Bronchial epithelial cell (primary cell): Measurements from ENCODE around the gene KCP. TPM values are rescaled to one million over a fixed set of nuclear protein-coding genes. Genes with fewer than 3 reads are reported as not detected.

Experiments used
- DNase-seq: peaks from one replicate; pipeline ENCODE4 v3.0.0-alpha.2; 2010; ENCODE audit warnings: low read depth
- FAIRE-seq: peaks from 2 replicates; lab custom pipeline; 2011; peaks lifted over from hg19 to GRCh38; lab: Jason Lieb, UNC
- H3K27me3 ChIP-seq: 2 replicates; pipeline ENCODE4 v1.5.1; 2011; ENCODE audit warnings: low read length; ENCODE audit not compliant: control insufficient read depth, insufficient read depth
- H3K36me3 ChIP-seq: 2 replicates; pipeline ENCODE4 v1.5.1; 2011; ENCODE audit warnings: low read length; ENCODE audit not compliant: control insufficient read depth, insufficient read depth
- H3K4me3 ChIP-seq: 2 replicates; pipeline ENCODE4 v1.5.1; 2011; ENCODE audit warnings: mild to moderate bottlenecking, low read depth, low read length, control low read depth
- CTCF ChIP-seq: IDR thresholded peaks from 2 replicates; pipeline ENCODE4 v1.5.1; 2011; ENCODE audit warnings: mild to moderate bottlenecking, moderate library complexity, low read length, control low read depth, inconsistent platforms; ENCODE audit not compliant: insufficient read depth, severe bottlenecking
- total RNA-seq: library from RNA; depleted of rRNA; stranded (reverse); fragments of >200 nt; gene quantifications from 2 replicates; pipeline ENCODE4 v1.2.1, GENCODE V29; 2014

KCP gene
- total RNA-seq, 1 donor from 2014 or later, result 0.53 TPM

GRCh38 chr7:128932862-128933179, 22.3 kb upstream of the KCP start:
- FAIRE-seq, result no peak
- no peak for TF ChIP-seq CTCF
- Histone ChIP-seq H3K36me3 (no peaks in the 10 kb centered on the region), H3K4me3 (no peak overlapping the region), H3K27me3 (no peaks in the 10 kb centered on the region)
- DNase-seq, result no peak

DNA sequence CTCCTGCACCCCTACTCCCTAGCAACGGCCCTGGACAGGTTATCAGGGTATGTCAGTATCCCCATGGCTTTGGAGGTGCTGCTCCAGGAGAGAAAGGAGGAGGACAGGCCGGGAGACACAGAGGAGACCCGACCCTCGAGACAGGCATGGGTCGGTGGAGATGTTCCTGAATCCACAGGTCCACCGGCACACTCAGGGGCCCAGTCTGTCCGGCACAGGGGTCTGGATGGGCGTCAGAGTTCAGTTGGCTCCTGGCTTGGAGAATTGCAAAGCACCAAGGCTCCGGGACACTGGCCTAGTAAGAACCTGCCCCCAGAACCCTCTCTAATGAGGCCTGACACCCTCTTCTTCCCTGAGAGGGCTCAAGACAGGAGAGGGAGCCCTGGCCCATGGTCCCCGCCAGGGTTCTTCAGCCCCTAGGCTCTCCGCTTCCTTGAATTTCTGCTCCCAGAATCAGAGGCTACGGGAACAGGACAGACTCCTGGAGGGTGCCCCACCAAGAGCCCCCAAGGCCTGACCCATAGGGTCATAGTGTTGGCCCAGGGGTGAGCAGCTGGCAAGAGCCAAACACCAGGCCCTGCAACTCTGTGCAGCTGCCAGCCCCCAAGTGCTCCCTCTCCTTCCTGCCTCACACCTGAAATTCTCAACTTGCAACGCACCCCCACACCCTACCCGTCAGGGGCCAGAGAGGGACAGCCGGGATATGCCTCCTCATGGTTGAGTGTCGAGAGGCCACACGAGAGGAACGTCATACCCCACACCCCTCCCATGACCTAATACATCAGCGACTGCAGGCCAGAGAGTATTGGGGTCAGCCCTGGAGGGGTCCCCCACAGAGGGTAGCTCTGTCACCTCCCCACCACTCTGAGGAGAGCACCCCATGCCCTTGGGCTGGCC, 21.7 kb upstream of the KCP start:
- H3K27me3 ChIP-seq, result no peaks in the 10 kb centered on the region
- FAIRE-seq (no peak), DNase-seq (no peak)
- no peak for TF ChIP-seq CTCF
- H3K36me3 ChIP-seq, result no peaks in the 10 kb centered on the region
- H3K4me3 ChIP-seq, result no peak overlapping the region

DNA sequence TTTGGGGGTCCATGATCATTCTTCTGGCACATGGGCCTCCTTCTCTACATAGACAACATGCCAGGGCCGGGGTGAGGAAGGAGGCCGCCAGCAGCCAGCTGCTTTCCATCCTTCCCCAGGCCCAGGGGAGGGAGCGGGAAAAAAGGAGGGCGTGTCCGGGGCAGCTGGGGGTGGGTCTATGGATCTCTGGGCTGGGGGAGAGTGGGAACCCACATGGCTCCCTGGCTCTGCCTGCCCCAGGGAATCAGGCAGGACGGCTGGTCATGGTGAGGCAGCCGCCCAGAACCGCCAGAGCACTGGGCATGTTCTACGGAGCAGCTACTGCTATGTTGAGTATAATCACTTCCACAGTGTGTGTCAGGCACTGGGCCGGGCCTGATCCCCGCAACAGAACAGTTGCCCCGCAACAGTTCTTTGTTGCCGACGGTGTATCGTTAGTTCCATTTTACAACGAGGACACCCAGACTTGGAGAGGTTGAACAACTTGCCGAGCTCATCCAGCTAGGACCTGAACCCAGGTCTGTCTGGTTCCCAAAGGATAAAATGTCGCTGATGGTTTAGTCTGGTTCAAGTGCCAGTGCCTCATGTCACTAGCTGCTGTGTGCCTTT, 20.8 kb upstream of the KCP start:
- DNase-seq (no peak), FAIRE-seq (no peak)
- H3K27me3 ChIP-seq, result no peaks in the 10 kb centered on the region
- no peak overlapping the region for H3K4me3 ChIP-seq
- no peak for TF ChIP-seq CTCF
- no peaks in the 10 kb centered on the region for H3K36me3 ChIP-seq

DNA sequence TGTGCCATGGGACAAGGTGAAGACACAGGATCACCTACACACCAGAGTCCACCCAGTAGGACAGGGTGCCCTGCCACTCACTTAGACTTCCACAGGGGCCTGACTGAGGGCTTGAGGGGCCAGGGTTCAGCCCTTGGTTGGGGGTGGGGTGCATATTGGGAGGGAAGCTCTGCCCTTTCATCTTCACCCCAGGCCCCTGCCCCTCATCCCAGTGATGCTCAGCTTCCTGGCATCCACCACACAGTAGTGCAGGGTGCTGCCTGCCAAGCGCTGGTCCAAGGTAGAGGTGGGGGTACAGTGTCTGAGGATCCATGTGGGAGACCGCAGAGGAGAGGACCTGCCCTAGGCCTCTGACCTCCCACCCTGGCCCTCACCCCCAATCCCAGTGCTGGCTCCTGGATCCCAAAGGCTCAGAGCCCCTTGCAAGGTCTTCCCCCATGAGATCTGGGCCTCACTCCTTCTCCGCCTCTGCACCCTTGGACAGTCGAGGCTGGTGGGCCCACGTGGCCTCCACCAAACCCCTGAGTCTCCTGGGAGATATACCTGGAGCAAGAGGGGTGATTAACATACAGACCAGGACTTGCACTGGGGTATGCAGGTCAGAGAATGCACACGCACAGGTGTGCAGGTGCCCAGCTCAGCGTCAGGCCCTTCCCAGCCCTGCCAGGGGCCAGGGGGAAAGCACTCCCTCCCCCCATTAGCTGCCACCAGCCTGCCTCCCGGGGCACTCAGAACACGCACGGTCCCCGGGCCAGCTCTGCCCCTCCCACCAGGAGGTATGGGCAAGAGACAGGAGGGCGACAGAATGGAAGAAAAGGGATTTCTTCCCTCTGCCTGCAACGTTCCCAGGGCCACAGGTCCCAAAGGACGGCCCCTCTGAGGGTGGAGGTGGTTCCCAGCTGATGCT, 18.6 kb upstream of the KCP start:
- Histone ChIP-seq H3K4me3 (no peak overlapping the region), H3K27me3 (no peaks in the 10 kb centered on the region), H3K36me3 (no peaks in the 10 kb centered on the region)
- no peak for DNase-seq
- TF ChIP-seq CTCF, result no peak
- FAIRE-seq, result peak; percentile 47

- FAIRE-seq, result no peak
- H3K27me3 ChIP-seq, result no peaks in the 10 kb centered on the region
- H3K4me3 ChIP-seq, result no peak overlapping the region
- no peak for DNase-seq
- TF ChIP-seq CTCF, result peak; percentile 2
- H3K36me3 ChIP-seq, result no peaks in the 10 kb centered on the region
Measured at GRCh38 chr7:128928159-128928813, 17.8 kb upstream of the KCP start.
